ENCODE data around the gene DBP.

Gene DBP

GRCh38 chr19:48631225-48631624 is 6.0 kb downstream of the DBP start:
- Histone ChIP-seq H2AFZ (ENCODE audit: low read depth, low read length) (no peak overlapping the region), H3K27ac (ENCODE audit: low read length) (no peak overlapping the region), H3K4me3 (ENCODE audit: low read length) (no peak overlapping the region), H4K20me1 (ENCODE audit: insufficient read depth, low read length) (no peaks in the 10 kb centered on the region), H3K27me3 (ENCODE audit: low read depth, low read length) (no peaks in the 10 kb centered on the region), H3K9me3 (ENCODE audit: insufficient read depth, low read length) (no peaks in the 10 kb centered on the region), H3K4me1 (ENCODE audit: low read length) (peaks cover 26% of the 10 kb centered on the region), H3K4me2 (ENCODE audit: low read length) (no peak overlapping the region), H3K9ac (ENCODE audit: low read length) (no peak overlapping the region), H3K36me3 (replicated peaks; ENCODE audit: low read depth, low read length) (peaks cover 19% of the 10 kb centered on the region), H3K79me2 (ENCODE audit: low read length) (peaks cover 13% of the 10 kb centered on the region)
- TF ChIP-seq CTCF (IDR thresholded peaks at IDR 0.05; ENCODE audit: low read depth, low read length), result no peak
- TF ChIP-seq EZH2phosphoT487 (IDR thresholded peaks at IDR 0.05; ENCODE audit: low read depth), result no peak

- no peak overlapping the region for H3K4me3 ChIP-seq (ENCODE audit: low read length)
- H3K4me1 ChIP-seq (ENCODE audit: low read length), result peaks cover 26% of the 10 kb centered on the region
- no peaks in the 10 kb centered on the region for H3K27me3 ChIP-seq (ENCODE audit: low read depth, low read length)
- H3K79me2 ChIP-seq (ENCODE audit: low read length), result peaks cover 16% of the 10 kb centered on the region
- H3K9ac ChIP-seq (ENCODE audit: low read length), result no peak overlapping the region
- no peaks in the 10 kb centered on the region for H3K9me3 ChIP-seq (ENCODE audit: insufficient read depth, low read length)
- peaks cover 23% of the 10 kb centered on the region for H3K36me3 ChIP-seq (replicated peaks; ENCODE audit: low read depth, low read length)
- no peak overlapping the region for H2AFZ ChIP-seq (ENCODE audit: low read depth, low read length)
- TF ChIP-seq CTCF (IDR thresholded peaks at IDR 0.05; ENCODE audit: low read depth, low read length) (no peak), EZH2phosphoT487 (IDR thresholded peaks at IDR 0.05; ENCODE audit: low read depth) (no peak)
- no peak overlapping the region for H3K4me2 ChIP-seq (ENCODE audit: low read length)
- H4K20me1 ChIP-seq (ENCODE audit: insufficient read depth, low read length), result no peaks in the 10 kb centered on the region
- H3K27ac ChIP-seq (ENCODE audit: low read length), result no peak overlapping the region
These were observed 6.7 kb downstream of the DBP start for GRCh38 chr19:48630296-48631063.

GRCh38 chr19:48629599-48630295 is 7.4 kb downstream of the DBP start:
- Histone ChIP-seq H3K36me3 (replicated peaks; ENCODE audit: low read depth, low read length) (peaks cover 23% of the 10 kb centered on the region), H3K79me2 (ENCODE audit: low read length) (peaks cover 23% of the 10 kb centered on the region), H2AFZ (ENCODE audit: low read depth, low read length) (no peak overlapping the region), H4K20me1 (ENCODE audit: insufficient read depth, low read length) (no peaks in the 10 kb centered on the region), H3K4me2 (ENCODE audit: low read length) (no peak overlapping the region), H3K4me3 (ENCODE audit: low read length) (no peak overlapping the region), H3K9ac (ENCODE audit: low read length) (no peak overlapping the region), H3K27me3 (ENCODE audit: low read depth, low read length) (no peaks in the 10 kb centered on the region), H3K4me1 (ENCODE audit: low read length) (peaks cover 28% of the 10 kb centered on the region), H3K27ac (ENCODE audit: low read length) (no peak overlapping the region), H3K9me3 (ENCODE audit: insufficient read depth, low read length) (no peaks in the 10 kb centered on the region)
- TF ChIP-seq CTCF (IDR thresholded peaks at IDR 0.05; ENCODE audit: low read depth, low read length) (no peak), EZH2phosphoT487 (IDR thresholded peaks at IDR 0.05; ENCODE audit: low read depth) (no peak)

DNA sequence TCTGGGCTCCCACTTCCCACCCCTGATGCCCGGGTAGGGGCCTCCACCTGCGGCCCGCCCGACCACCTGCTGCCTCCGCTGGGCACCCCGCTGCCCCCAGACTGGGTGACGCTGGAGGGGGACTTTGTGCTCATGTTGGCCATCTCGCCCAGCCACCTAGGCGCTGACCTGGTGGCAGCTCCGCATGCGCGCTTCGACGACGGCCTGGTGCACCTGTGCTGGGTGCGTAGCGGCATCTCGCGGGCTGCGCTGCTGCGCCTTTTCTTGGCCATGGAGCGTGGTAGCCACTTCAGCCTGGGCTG is 7.9 kb downstream of the DBP start:
- Histone ChIP-seq H3K36me3 (replicated peaks; ENCODE audit: low read depth, low read length) (peaks cover 23% of the 10 kb centered on the region), H4K20me1 (ENCODE audit: insufficient read depth, low read length) (no peaks in the 10 kb centered on the region), H3K79me2 (ENCODE audit: low read length) (peaks cover 28% of the 10 kb centered on the region), H3K4me1 (ENCODE audit: low read length) (peaks cover 26% of the 10 kb centered on the region), H3K4me3 (ENCODE audit: low read length) (no peak overlapping the region), H3K27me3 (ENCODE audit: low read depth, low read length) (no peaks in the 10 kb centered on the region), H3K27ac (ENCODE audit: low read length) (no peak overlapping the region), H3K9me3 (ENCODE audit: insufficient read depth, low read length) (no peaks in the 10 kb centered on the region), H3K4me2 (ENCODE audit: low read length) (no peak overlapping the region), H3K9ac (ENCODE audit: low read length) (no peak overlapping the region), H2AFZ (ENCODE audit: low read depth, low read length) (no peak overlapping the region)
- TF ChIP-seq EZH2phosphoT487 (IDR thresholded peaks at IDR 0.05; ENCODE audit: low read depth), result no peak
- no peak for TF ChIP-seq CTCF (IDR thresholded peaks at IDR 0.05; ENCODE audit: low read depth, low read length)
